Choroid plexus epithelial cell (primary cell): Measurements from ENCODE around the gene CRIM1.
A peak's percentile ranks its signal among the peaks of the same experiment; 100 is the strongest.

Experiments used
- DNase-seq: peaks from one replicate; pipeline ENCODE4 v3.0.0-alpha.2; 2010; ENCODE audit warnings: low read depth
- H3K4me3 ChIP-seq: 2 replicates; pipeline ENCODE4 v1.5.1; 2011; ENCODE audit warnings: low read depth, mild to moderate bottlenecking, control low read depth, low read length, moderate library complexity
- CTCF ChIP-seq: conservative IDR thresholded peaks from 2 replicates; pipeline ENCODE4 v1.5.1; 2011; ENCODE audit warnings: low read depth, mild to moderate bottlenecking, control low read depth, inconsistent platforms, low read length, moderate library complexity

The CRIM1 gene

DNA sequence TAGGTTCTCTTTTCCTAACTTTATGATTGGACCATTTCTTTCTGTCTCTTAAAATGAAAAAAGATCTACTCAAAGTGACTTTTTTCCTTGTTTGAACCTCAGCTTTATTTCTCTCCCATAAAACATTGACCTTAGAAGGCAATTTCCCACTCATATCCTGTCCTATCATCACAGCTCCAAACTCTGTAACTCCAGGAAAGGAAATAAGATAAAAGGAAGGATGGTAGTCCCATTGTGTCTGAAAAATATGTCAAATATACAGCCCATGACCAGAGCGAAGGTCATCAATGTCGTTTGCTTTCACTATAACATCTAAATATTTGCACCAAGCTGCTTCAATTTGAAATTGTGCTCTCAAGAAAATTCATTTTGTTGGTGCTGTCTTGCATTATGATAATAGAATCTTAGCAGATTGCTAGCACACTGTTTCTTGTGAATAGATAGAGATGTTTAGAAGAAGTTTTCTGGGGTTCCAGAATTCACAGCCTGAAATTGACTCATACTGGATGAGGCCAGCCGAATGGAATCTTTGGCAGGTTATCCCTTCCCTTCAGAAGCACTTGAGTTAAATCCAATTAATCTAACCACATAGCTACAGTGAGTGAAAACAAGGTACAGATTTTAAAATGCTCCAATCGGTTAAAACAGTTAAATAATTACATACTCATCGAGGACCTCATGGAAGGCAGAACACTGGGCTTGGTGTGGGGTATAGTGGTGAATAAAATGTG is 95.1 kb downstream of the CRIM1 start:
- no peak for TF ChIP-seq CTCF
- DNase-seq: peak; percentile 92
- H3K4me3 ChIP-seq: no peak overlapping the region

- DNase-seq: peak; percentile 88
- TF ChIP-seq CTCF: no peak
- no peak overlapping the region for H3K4me3 ChIP-seq
These were observed 95.9 kb downstream of the CRIM1 start for GRCh38 chr2:36451512-36451911.

DNA sequence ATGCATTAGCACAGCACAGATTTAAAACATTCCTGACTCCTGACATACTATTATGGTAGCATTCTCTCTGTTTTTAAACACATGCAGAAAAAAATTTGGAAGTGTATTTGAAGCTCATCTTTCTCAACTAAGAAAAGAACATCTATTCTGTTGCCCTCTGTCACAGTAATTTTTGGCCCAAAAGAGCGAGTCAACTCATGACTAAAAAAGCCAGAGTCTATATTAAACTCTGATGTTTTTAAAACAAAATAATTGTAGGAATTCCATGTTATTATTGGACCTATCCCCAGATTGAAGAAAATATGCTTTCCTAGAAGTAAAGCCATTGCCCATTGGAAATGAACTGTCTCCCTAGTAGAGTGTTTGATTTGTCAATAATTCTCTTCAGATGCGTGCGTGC is 96.7 kb downstream of the CRIM1 start:
- no peak overlapping the region for H3K4me3 ChIP-seq
- no peak for TF ChIP-seq CTCF
- peak; percentile 70 for DNase-seq

- no peak overlapping the region for H3K4me3 ChIP-seq
- DNase-seq: peak; percentile 61
- TF ChIP-seq CTCF: no peak
These were observed 98.1 kb downstream of the CRIM1 start for GRCh38 chr2:36453652-36454051.

DNA sequence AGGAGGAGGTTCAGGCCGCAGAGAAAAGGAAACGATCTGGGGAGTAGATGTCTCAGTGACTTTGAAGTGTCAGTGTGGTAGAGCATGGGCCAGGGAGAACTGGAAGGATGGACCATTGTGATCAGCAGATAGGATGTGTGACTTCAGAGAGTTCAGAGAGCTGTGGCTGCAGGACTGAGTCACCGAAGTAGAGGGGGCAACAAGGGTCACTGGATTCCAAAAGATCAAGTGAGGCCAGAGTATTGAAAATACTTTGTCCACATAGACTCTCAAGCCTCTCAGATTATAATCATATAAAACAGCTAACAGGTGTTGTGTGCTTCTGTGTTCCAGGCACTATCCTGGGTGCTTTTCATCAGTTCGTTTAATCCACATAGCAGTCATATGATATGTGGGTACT is 99.4 kb downstream of the CRIM1 start:
- TF ChIP-seq CTCF: no peak
- no peak overlapping the region for H3K4me3 ChIP-seq
- peak; percentile 16 for DNase-seq

DNA sequence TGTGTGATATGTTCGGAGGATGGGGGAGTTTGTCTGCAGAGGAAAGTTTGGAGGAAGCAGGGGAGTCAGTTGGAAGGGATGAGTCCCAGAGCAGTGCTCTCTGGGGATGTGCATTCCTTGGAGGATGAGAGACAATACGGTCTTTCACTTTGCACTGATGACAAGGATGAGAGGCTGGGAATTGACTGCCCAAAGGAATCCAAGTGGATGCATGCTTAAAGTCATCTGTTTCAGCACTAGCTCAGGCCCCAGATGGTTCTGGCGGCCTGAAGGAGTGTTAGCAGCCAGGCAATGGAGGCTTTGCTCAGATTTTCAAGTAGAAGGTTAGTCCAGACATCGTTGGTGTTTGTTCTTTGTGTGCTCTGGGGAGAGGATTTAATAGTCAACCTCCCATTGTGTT is 100.2 kb downstream of the CRIM1 start:
- TF ChIP-seq CTCF: no peak
- no peak overlapping the region for H3K4me3 ChIP-seq
- peak; percentile 43 for DNase-seq

DNA sequence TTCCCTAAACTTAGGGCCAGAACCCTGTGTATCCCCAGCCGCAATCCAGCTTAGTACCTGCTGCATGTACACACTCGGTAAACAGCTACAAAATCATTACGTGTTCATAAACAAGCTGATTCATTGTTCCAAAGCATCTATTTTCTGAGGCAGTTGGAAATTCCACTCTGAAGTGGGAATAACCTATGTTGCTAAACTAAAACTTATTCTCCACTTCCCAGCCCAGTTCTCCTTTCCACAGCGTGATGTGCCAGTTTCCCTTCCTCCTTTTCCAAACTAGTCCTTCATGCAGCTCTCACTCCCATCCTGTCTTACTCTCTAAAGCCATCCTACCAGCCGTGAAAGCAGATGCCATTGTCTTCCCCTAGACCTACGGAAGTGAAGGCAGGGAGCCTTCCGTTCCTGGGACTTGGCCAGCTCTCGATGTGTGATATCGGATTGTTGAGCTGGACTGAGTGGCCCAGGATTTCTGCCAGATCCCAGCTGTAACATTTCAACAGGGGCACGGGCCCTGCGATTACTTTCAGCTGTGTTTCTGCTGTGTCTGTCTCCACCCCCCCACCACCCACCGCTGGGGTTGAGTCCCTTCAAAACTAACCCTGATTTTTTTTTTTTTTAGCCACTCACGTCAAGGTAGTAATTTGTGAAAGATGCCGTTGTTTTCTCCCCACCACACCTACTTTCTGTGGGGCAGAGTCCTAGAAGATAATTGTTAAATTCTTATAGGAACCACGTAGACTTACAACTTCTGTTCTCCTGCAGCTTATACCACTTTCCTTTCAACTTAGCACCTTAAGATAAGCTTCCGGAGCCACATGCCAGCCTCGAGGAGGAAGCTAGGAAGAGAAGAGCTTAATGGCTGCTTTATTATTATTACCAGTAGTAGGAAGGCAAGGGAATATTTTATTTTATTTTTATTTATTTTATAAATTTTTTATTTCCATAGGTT is 100.9 kb downstream of the CRIM1 start:
- peak overlapping the region; percentile 5 for H3K4me3 ChIP-seq
- TF ChIP-seq CTCF: no peak
- peak; percentile 85 for DNase-seq
